Transverse colon (tissue), 4 donors: ENCODE measurements around the gene MSL1.

Experiments
- EP300 ChIP-seq: sonication (generic); formaldehyde crosslinking; IDR thresholded peaks from one replicate; pipeline ENCODE4 v1.6.1; 2017; ENCODE audit warnings: antibody characterized with exemption, low read depth
- POLR2AphosphoS5 ChIP-seq, 3 donors: sonication (generic); formaldehyde crosslinking; IDR thresholded peaks; one replicate each; pipeline ENCODE4 v1.6.1; 2016; ENCODE audit warnings: antibody characterized with exemption in 3 of 3
- TF ChIP-seq, protein P1 (sequence below), 5 experiments: fragments of 200-600 bp in 3 of 5; fragments of 450-650 bp in 2 of 5; sonication (generic) in 3 of 5; IDR thresholded peaks; 1 replicate in 2 of 5; 2 replicates in 3 of 5; pipeline ENCODE4 v1.5.1; 2016 to 2017; ENCODE audit warnings: antibody characterized with exemption in 5 of 5, inconsistent platforms in 3 of 5, mild to moderate bottlenecking in 2 of 5, moderate library complexity in 1 of 5

GRCh38 chr17:40090237-40091119 lies 31.3 kb upstream of the MSL1 start:
- no peak for TF ChIP-seq POLR2AphosphoS5 (IDR thresholded peaks at IDR 0.05)
- TF ChIP-seq, protein P1, sequence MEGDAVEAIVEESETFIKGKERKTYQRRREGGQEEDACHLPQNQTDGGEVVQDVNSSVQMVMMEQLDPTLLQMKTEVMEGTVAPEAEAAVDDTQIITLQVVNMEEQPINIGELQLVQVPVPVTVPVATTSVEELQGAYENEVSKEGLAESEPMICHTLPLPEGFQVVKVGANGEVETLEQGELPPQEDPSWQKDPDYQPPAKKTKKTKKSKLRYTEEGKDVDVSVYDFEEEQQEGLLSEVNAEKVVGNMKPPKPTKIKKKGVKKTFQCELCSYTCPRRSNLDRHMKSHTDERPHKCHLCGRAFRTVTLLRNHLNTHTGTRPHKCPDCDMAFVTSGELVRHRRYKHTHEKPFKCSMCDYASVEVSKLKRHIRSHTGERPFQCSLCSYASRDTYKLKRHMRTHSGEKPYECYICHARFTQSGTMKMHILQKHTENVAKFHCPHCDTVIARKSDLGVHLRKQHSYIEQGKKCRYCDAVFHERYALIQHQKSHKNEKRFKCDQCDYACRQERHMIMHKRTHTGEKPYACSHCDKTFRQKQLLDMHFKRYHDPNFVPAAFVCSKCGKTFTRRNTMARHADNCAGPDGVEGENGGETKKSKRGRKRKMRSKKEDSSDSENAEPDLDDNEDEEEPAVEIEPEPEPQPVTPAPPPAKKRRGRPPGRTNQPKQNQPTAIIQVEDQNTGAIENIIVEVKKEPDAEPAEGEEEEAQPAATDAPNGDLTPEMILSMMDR (IDR thresholded peaks at IDR 0.05) = no peak
- no peak for TF ChIP-seq EP300
